Cardiac fibroblast (primary cell): ENCODE results near the gene GFY.
A peak's percentile ranks its signal among the peaks of the same experiment; 100 is the strongest.

ENCODE experiments used
- DNase-seq, 2 donors: peaks; one replicate each; pipeline versions ENCODE4 v3.0.0 to v3.0.0-alpha.2; 2010; ENCODE audit warnings: low read depth in 2 of 2
- H3K4me3 ChIP-seq, 2 donors: replicated peaks in 1 of 2; 1 replicate in 1 of 2; 2 replicates in 1 of 2; pipeline ENCODE4 v1.5.1; 2011; ENCODE audit warnings: low read depth in 2 of 2, low read length in 2 of 2, mild to moderate bottlenecking in 2 of 2, moderate library complexity in 1 of 2
- CTCF ChIP-seq: IDR thresholded peaks from one replicate; pipeline ENCODE4 v1.5.1; 2011; ENCODE audit warnings: low read depth, mild to moderate bottlenecking, low read length, inconsistent platforms

The GFY gene

DNA sequence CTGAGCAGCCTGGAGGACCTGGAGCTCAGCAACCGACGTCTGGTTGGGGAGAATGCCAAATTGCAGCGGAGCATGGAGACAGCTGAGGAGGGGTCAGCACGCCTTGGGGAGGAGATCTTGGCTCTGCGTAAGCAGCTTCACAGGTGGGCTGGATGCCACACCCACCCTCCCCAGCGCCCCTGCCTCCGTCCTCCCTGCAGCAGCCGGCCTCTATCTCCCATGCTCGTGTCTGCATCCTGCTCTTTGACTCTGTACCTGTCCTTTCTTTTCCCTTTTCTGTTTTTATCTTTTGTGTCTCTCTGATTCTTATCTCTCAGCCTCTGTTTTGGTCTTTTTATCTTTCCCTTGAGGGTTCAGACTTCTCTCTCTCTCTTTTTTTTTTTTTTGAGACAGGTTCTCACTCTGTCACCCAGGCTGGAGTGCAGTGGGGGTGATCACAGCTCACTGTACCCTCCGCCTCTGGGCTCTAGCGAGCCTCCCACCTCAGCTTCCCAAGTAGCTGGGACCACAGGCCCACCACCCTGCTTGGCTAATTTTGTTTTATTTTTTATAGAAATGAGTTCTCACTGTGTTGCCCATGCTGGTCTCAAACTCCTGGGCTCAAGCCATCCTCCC is 27.1 kb upstream of the GFY start:
- DNase-seq, result no peak
- no peak for TF ChIP-seq CTCF
- no peak overlapping the region for H3K4me3 ChIP-seq

GRCh38 chr19:49398931-49399330 is 26.3 kb upstream of the GFY start:
- TF ChIP-seq CTCF, result no peak
- DNase-seq, result no peak
- no peak overlapping the region for H3K4me3 ChIP-seq

DNA sequence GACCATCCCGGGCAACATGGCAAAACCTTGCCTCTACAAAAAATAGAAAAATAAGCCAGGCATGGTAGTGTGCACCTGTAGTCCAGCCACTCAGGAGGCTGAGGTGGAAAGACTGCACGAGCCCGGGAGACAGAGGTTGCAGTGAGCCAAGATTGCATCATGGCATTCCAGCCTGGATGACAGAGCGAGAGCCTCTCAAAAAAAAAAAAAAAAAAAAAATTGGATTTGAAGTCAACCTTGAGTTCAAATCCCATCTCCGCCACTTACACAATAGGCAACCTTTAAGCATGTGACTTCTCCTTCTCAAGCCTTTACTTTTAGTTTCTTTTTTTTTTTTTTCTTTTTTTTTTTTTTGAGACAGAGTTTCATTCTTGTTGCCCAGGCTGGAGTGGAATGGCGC is 25.2 kb upstream of the GFY start:
- TF ChIP-seq CTCF, result no peak
- DNase-seq, result peak in 1 of 2 donors; percentile 19
- no peak overlapping the region for H3K4me3 ChIP-seq

GRCh38 chr19:49403404-49404187 is 21.6 kb upstream of the GFY start:
- no peak overlapping the region for H3K4me3 ChIP-seq
- DNase-seq, result no peak
- no peak for TF ChIP-seq CTCF

- H3K4me3 ChIP-seq, result no peak overlapping the region
- TF ChIP-seq CTCF, result no peak
- no peak for DNase-seq
Measured at GRCh38 chr19:49407079-49407478, 18.1 kb upstream of the GFY start.

- no peak for DNase-seq
- H3K4me3 ChIP-seq, result no peak overlapping the region
- no peak for TF ChIP-seq CTCF
Measured at GRCh38 chr19:49407482-49408015, 17.6 kb upstream of the GFY start.
